Skin epidermis (tissue), 12 donors: ENCODE results near the gene DMKN.
A peak's percentile ranks its signal among the peaks of the same experiment; 100 is the strongest.

Source experiments
- H3K27ac ChIP-seq, 21 experiments: fragments of 200-600 bp; sonication (generic) in 11 of 21; one replicate each; pipeline ENCODE4 v1.5.0; 2020; ENCODE audit warnings: mild to moderate bottlenecking in 3 of 21, inconsistent platforms in 2 of 21, moderate library complexity in 2 of 21
- H3K4me3 ChIP-seq, 7 experiments: fragments of 200-600 bp; sonication (generic) in 2 of 7; one replicate each; pipeline ENCODE4 v1.5.0; 2020; ENCODE audit warnings: inconsistent platforms in 2 of 7, mild to moderate bottlenecking in 2 of 7, moderate library complexity in 1 of 7

DMKN gene

GRCh38 chr19:35529241-35530218 is 16.1 kb upstream of the DMKN start:
- Histone ChIP-seq H3K27ac (peak overlapping the region in 15 of 21 experiments; percentile 0 to 80 (median 61)), H3K4me3 (no peak overlapping the region)

DNA sequence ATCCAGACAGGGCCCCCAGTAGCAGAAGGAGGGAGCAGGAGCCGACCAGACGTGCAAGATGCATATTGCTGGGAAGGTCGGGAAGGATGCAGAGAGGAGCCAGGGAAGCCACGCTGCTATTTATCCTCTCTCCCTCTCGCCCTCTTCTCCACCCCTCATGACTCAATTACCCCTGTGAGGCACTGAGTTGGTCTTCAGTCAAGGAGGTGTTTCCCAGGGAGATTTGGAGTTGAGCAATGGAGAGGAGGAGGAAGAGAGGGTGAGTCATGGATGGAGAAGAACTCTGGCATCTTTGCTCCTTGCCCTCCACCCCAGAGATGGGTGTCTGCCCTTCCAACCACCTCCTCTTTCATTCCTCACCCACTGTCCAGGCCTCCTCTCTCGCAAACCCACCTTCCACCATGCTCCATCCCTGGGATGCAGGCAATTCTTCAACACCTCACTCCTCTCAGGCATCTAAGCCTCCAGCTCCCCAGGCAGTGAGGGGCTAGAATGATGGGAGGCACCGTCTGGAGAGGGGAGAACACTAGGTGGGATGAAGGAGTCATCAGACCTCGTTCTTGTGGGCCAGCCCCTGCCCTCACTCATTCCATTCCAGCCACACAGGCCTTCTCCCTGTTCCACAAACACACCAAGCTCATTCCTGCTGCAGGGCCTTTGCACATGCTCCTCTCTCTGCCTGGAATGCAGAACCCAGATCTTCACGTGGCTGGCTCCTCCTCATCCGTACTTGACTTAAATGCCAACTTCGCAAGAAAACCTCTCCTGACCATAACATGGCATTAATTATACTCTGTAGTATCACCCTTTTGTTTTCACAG is 15.0 kb upstream of the DMKN start, which contains the start of gene SBSN:
TSS of gene SBSN (minus strand) at position 94 of the 821 bp plus-strand sequence. CDS start at position 64, 30 bp downstream.
- Histone ChIP-seq H3K4me3 (peak within 1 kb of the TSS; percentile 4 to 30 (median 9)), H3K27ac (peak within 1 kb of the TSS in 18 of 21 experiments; percentile 16 to 80 (median 60))

GRCh38 chr19:35525873-35526272 is 12.4 kb upstream of the DMKN start:
- H3K4me3 ChIP-seq = peak overlapping the region in 5 of 7 experiments; percentile 4 to 30 (median 24)
- H3K27ac ChIP-seq = peak overlapping the region in 2 of 21 experiments; percentile 29 to 71

GRCh38 chr19:35524181-35524837 is 10.9 kb upstream of the DMKN start:
- Histone ChIP-seq H3K4me3 (no peak overlapping the region), H3K27ac (no peak overlapping the region)

DNA sequence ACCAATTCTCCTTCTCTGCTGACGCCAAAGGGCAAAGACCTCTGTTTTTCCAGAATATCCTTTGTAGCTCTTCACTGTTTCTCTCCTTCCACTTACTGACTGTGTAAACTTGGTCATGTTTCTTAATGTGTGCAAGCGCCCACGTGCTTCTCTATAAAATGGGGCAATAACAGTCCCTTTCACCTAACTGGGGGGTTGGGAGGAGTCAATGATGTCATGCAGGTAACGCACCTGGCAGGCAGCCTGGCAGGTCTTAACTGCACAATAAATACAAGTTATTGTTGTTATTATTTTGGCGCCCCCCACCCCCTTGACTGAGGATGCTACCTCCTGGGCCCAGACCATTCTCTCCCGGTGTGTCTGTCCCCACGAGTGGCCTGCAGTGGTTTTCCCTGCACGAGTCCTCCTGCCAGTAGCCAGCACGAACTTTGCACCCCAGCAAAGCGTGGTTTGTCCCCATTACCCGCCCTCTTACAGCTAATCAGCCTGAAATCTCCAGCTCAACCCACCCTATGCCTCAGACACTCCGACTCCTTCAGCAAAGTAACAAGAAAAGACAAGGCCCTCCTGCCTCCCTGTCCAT is 9.4 kb upstream of the DMKN start:
- no peak overlapping the region for H3K4me3 ChIP-seq
- H3K27ac ChIP-seq = no peak overlapping the region

GRCh38 chr19:35521124-35521743 is 7.8 kb upstream of the DMKN start:
- Histone ChIP-seq H3K27ac (no peak overlapping the region), H3K4me3 (no peak overlapping the region)

- peak overlapping the region in 10 of 21 experiments; percentile 1 to 75 (median 60) for H3K27ac ChIP-seq
- H3K4me3 ChIP-seq = no peak overlapping the region
Observed at GRCh38 chr19:35519291-35519690, 5.8 kb upstream of the DMKN start.

GRCh38 chr19:35518313-35518712 is 4.9 kb upstream of the DMKN start:
- no peak overlapping the region for H3K4me3 ChIP-seq
- H3K27ac ChIP-seq = peak overlapping the region in 15 of 21 experiments; percentile 1 to 75 (median 38)

GRCh38 chr19:35517342-35517741 is 3.9 kb upstream of the DMKN start:
- Histone ChIP-seq H3K27ac (no peak overlapping the region), H3K4me3 (no peak overlapping the region)

GRCh38 chr19:35516310-35516709 is 2.9 kb upstream of the DMKN start:
- H3K4me3 ChIP-seq = no peak overlapping the region
- H3K27ac ChIP-seq = no peak overlapping the region

DNA sequence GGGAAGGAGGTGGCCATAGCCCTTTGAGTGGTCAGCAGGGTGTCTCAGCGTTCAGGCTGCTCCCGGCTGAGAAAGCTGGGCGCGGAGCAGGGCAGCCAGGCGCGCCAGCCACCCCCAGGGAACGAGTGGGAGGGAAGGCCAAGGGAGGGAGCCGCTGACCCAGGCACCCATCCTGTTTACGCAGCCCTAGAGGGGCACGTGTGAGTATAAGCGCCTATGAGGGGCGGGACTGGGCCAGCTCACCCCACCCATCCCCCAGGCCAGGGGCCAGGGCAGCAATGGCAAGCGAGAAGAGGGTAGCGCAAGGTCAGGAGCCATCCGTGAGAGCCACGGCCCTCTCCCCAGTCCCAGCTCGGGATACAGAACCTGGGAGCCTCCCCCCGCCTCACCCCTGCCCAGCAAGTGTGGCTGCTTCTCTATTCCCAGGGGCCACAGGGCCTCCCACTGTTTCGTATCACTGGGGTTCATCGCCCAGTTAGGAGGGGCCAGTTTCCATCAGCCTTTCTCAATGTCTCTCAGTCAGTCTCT is 897 bp upstream of the DMKN start:
- no peak overlapping the region for H3K4me3 ChIP-seq
- peak overlapping the region in 17 of 21 experiments; percentile 19 to 82 (median 70) for H3K27ac ChIP-seq

DNA sequence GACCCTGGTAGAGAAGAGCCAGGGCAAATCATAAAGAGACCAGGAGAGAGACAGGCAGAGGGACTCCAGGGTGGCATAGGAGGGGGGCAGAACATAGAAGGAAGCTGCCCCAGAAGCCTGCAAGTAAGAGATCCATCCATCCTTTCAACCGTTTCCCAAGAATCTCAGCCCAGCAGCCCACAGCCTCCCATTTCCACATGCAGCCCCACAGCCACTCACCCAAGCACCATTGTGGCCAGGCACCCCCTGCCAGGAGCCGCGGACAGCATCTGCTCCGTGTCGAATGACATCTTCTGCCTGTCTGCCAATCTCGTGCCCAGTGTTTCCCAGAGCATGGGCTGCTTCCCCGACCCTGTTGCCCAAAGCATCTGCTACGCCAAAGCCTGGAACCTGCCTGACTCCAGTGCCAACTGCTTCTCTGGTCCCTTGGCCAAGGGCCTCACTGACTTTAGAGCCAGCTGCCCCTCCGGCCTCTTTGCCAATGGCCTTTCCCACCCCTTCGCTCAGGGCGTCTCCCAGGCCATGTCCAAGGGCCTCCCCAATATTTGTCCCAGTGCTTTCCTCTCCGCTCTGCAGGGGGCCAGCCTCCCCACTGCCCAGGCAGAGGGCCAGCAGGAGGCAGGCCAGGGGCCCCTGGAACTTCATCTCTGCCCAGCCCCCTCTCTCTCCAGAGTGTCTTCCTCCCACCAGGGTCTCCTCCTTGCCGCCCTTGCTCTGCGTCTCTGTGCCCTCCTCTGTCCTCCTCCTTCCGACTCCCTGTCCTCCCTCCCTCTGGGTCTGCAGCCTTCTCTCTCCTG is 420 bp downstream of the DMKN start:
- H3K4me3 ChIP-seq = peak overlapping the region in 5 of 7 experiments; percentile 0 to 29 (median 13)
- peak overlapping the region in 16 of 21 experiments; percentile 1 to 82 (median 38) for H3K27ac ChIP-seq

DNA sequence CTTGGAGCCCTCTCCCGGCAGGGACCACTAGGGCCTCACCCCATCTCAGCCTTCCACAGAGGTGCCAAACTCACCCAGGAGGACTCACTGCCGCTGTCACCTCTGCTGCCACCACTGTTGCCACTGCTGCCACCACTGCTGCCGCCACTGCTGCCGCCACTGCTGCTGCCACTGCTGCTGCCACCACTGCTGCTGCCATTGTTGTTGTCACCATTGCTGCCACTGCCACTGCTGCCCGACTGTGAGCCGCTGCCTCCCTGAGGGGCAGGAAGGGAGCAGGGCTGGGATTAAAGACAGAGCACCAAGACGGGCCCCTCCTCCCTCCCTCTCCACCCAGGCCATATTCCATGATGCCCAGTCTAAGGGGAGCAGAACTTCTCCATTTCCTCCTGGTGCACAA is 2.1 kb downstream of the DMKN start:
- Histone ChIP-seq H3K27ac (peak overlapping the region in 1 of 21 experiments; percentile 0), H3K4me3 (peak overlapping the region in 3 of 7 experiments; percentile 10 to 16 (median 15))

DNA sequence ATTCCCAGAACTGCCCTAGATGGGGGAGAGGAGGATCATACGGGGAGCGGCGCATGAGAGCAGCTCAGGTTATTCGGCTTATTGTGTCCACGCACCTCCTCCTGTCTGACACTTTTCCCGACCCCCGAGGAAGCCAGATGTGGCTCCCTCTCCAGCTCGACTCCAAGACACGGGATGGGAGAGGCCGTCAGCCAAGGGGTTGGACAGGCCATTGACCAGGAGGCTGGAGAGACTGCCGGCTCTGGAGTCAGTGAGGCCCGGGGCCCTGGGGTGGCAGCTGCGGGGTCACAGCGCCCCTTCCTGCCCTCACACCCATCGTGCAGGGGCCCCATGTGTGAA is 2.9 kb downstream of the DMKN start:
- peak overlapping the region in 13 of 21 experiments; percentile 40 to 79 (median 63) for H3K27ac ChIP-seq
- peak overlapping the region; percentile 3 to 45 (median 16) for H3K4me3 ChIP-seq

DNA sequence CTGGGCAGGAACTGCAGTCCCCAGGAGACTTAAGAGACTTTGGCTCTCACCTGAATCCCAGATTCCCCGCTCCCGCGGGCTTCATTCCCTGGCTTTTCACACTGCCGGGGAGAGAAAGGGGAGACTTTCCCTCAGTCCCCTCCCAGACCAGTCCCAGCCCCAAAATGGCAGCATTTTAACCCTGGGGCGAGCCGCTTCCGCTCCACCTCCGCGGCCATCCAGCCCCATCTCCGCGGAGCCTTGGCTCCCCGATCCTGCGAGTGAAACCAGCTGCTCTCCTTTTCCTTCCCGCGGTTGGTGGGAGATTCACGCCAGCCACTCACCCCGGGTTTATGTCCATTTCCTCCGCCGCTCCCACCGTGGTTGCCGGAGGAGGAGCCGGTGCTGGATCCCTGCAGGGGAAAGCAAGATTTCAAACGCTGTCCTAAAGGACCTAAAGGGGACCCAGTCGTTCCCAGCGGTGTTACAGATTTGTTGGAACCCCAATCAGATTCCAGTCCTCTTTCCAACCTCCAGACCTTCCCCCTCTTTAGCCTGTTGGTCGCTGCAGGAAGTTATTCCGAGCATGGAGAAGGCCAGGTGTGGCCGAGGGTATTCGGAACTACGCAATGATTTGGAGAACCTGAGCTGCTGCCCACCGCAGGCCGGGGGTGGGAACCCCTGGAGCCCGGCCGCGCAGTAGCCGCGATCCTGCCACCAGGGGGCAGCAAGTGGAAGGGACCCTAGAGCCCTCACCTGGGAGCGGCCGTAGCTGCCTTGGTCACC is 3.4 kb downstream of the DMKN start:
- Histone ChIP-seq H3K27ac (peak overlapping the region in 20 of 21 experiments; percentile 22 to 79 (median 63)), H3K4me3 (peak overlapping the region; percentile 3 to 45 (median 16))

- Histone ChIP-seq H3K27ac (peak overlapping the region in 17 of 21 experiments; percentile 40 to 79 (median 65)), H3K4me3 (peak overlapping the region in 4 of 7 experiments; percentile 10 to 45 (median 27))
Observed at GRCh38 chr19:35509018-35509652, 4.3 kb downstream of the DMKN start.
